ENCODE measurements around the gene KRT73.

Gene KRT73

GRCh38 chr12:52630599-52631200 is 12.3 kb upstream of the KRT73 start:
- Histone ChIP-seq H3K4me1 (no peaks in the 10 kb centered on the region), H3K27me3 (peaks cover 16% of the 10 kb centered on the region), H3K36me3 (no peaks in the 10 kb centered on the region), H3K4me3 (ENCODE audit: low read depth, low read length) (no peak overlapping the region), H3K9me3 (no peaks in the 10 kb centered on the region)
- no peak for DNase-seq
- no peak for TF ChIP-seq CTCF (IDR thresholded peaks at IDR 0.05; ENCODE audit: low read depth, low read length)

GRCh38 chr12:52630008-52630500 is 11.7 kb upstream of the KRT73 start:
- H3K36me3 ChIP-seq = no peaks in the 10 kb centered on the region
- no peak for DNase-seq
- peaks cover 16% of the 10 kb centered on the region for H3K27me3 ChIP-seq
- H3K4me3 ChIP-seq (ENCODE audit: low read depth, low read length) = no peak overlapping the region
- no peaks in the 10 kb centered on the region for H3K4me1 ChIP-seq
- H3K9me3 ChIP-seq = no peaks in the 10 kb centered on the region
- no peak for TF ChIP-seq CTCF (IDR thresholded peaks at IDR 0.05; ENCODE audit: low read depth, low read length)

GRCh38 chr12:52629281-52630007 is 11.1 kb upstream of the KRT73 start:
- H3K36me3 ChIP-seq = no peaks in the 10 kb centered on the region
- H3K27me3 ChIP-seq = peaks cover 16% of the 10 kb centered on the region
- H3K4me1 ChIP-seq = no peaks in the 10 kb centered on the region
- TF ChIP-seq CTCF (IDR thresholded peaks at IDR 0.05; ENCODE audit: low read depth, low read length) = no peak
- no peaks in the 10 kb centered on the region for H3K9me3 ChIP-seq
- DNase-seq = no peak
- H3K4me3 ChIP-seq (ENCODE audit: low read depth, low read length) = no peak overlapping the region

GRCh38 chr12:52628841-52629240 is 10.5 kb upstream of the KRT73 start:
- no peak for TF ChIP-seq CTCF (IDR thresholded peaks at IDR 0.05; ENCODE audit: low read depth, low read length)
- Histone ChIP-seq H3K36me3 (no peaks in the 10 kb centered on the region), H3K4me1 (no peaks in the 10 kb centered on the region), H3K4me3 (ENCODE audit: low read depth, low read length) (no peak overlapping the region), H3K27me3 (peaks cover 12% of the 10 kb centered on the region), H3K9me3 (no peaks in the 10 kb centered on the region)
- DNase-seq = no peak

- no peaks in the 10 kb centered on the region for H3K36me3 ChIP-seq
- no peak for TF ChIP-seq CTCF (IDR thresholded peaks at IDR 0.05; ENCODE audit: low read depth, low read length)
- no peak overlapping the region for H3K4me3 ChIP-seq (ENCODE audit: low read depth, low read length)
- H3K27me3 ChIP-seq = peaks cover 6% of the 10 kb centered on the region
- H3K4me1 ChIP-seq = no peaks in the 10 kb centered on the region
- no peak for DNase-seq
- H3K9me3 ChIP-seq = no peaks in the 10 kb centered on the region
Measured at GRCh38 chr12:52628111-52628507, 9.8 kb upstream of the KRT73 start.
